Neural cell (in vitro differentiated cells): ENCODE measurements around the gene NR2F6.

Experiments
- CTCF ChIP-seq: fragments of 450-650 bp; IDR thresholded peaks from 2 replicates; pipeline ENCODE4 v1.5.1; 2014; ENCODE audit warnings: antibody characterized with exemption, mild to moderate bottlenecking, moderate library complexity; ENCODE audit not compliant: poor library complexity, severe bottlenecking
- EP300 ChIP-seq: fragments of 450-650 bp; conservative IDR thresholded peaks from 2 replicates; pipeline ENCODE4 v1.6.1; 2014; ENCODE audit warnings: antibody characterized with exemption, mild to moderate bottlenecking, moderate library complexity; ENCODE audit not compliant: poor library complexity, severe bottlenecking
- EZH2 ChIP-seq: fragments of 200-600, 300-800 bp; shearing (Covaris generic), sonication (generic); IDR thresholded peaks from 2 replicates; pipeline ENCODE4 v1.6.1; 2014; ENCODE audit warnings: antibody characterized with exemption, low read length, borderline replicate concordance, mild to moderate bottlenecking; ENCODE audit not compliant: insufficient read depth, poor library complexity, severe bottlenecking
- POLR2AphosphoS5 ChIP-seq: IDR thresholded peaks from 2 replicates; pipeline ENCODE4 v1.6.1; 2012
- REST ChIP-seq: IDR thresholded peaks from 2 replicates; pipeline ENCODE4 v1.6.1; 2012; ENCODE audit warnings: borderline replicate concordance
- TAF1 ChIP-seq: IDR thresholded peaks from 2 replicates; pipeline ENCODE4 v1.6.1; 2012; ENCODE audit warnings: low read depth

DNA sequence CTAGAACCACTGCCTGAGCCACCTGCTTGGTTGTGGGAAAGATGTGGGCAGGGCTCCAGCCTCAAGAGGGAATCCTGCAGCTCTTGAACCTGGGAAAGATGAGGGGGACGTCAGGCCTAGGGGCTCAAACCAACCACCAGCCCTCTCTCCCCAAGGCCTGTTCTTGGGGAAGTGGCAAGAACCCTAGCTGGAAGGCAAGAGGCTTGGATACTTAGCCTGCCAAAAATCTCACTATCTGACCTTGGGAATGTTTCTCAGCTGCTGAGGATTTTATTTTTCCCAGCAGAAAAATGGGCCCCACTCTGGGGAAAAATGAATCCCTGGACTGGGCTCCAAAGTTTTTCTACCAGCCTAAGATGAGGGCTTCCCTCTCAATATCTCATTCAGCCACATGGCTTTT, 14.2 kb upstream of the NR2F6 start:
- no peak for TF ChIP-seq CTCF
- TF ChIP-seq POLR2AphosphoS5, result no peak
- no peak for TF ChIP-seq EZH2
- no peak for TF ChIP-seq REST
- no peak for TF ChIP-seq EP300
- TF ChIP-seq TAF1, result no peak
